A549 (cell line): ENCODE measurements around the gene PAGR1. TPM values are rescaled to one million over a fixed set of nuclear protein-coding genes. Genes with fewer than 3 reads are reported as not detected.
A peak's percentile ranks its signal among the peaks of the same experiment; 100 is the strongest.

Experiments
- ATAC-seq, 2 experiments: fragments of 200-7000 bp in 1 of 2; fragments of >200 bp in 1 of 2; cut with Nextera tagmentation in 1 of 2; cut with Tn5 transposase in 1 of 2; 3 replicates each; pipeline versions ENCODE4 v1.8.0 to v1.9.1; 2018 to 2020; ENCODE audit warnings: mild to moderate bottlenecking in 1 of 2, moderate library complexity in 1 of 2
- CTCF ChIA-PET: fragments of 300-600 bp; sonication (Branson Sonifier 250); formaldehyde crosslinking; extraction: SDS; loops from one replicate; lab custom pipeline; 2021; ENCODE audit warnings: antibody characterized with exemption, inconsistent platforms; lab: Yijun Ruan, JAX
- POLR2A ChIA-PET: fragments of 350-600 bp; formaldehyde crosslinking; extraction: SDS; loops from one replicate; lab custom pipeline; 2021; ENCODE audit warnings: antibody characterized with exemption, inconsistent platforms; lab: Yijun Ruan, JAX
- DNase-seq, 2 experiments: peaks; one replicate each; pipeline versions ENCODE4 v3.0.0 to v3.0.0-alpha.2; 2011 to 2016; ENCODE audit warnings: low read depth in 1 of 2, low spot score in 1 of 2
- FAIRE-seq: peaks from 2 replicates; lab custom pipeline; 2011; peaks lifted over from hg19 to GRCh38; lab: Jason Lieb, UNC
- H3K27ac ChIP-seq, 2 experiments: fragments of >200 bp; sonication (Bioruptor Twin); formaldehyde crosslinking; 3 replicates each; pipeline ENCODE4 v1.5.1; 2016 to 2017
- H3K4me1 ChIP-seq: fragments of >200 bp; sonication (Bioruptor Twin); formaldehyde crosslinking; 3 replicates; pipeline ENCODE4 v1.6.1; 2016
- H3K4me2 ChIP-seq: fragments of >200 bp; sonication (Bioruptor Twin); formaldehyde crosslinking; 3 replicates; pipeline ENCODE4 v1.6.1; 2016
- H3K4me3 ChIP-seq: fragments of >200 bp; sonication (Bioruptor Twin); formaldehyde crosslinking; 3 replicates; pipeline ENCODE4 v1.5.1; 2016
- H3K9me3 ChIP-seq: fragments of >200 bp; sonication (Bioruptor Twin); formaldehyde crosslinking; 3 replicates; pipeline ENCODE4 v1.6.1; 2016
- BHLHE40 ChIP-seq: IDR thresholded peaks from 2 replicates; pipeline ENCODE4 v1.6.1; 2012; ENCODE audit warnings: low read depth, low read length, inconsistent platforms
- CHD2 ChIP-seq: fragments of 150-350 bp; IDR thresholded peaks from 2 replicates; pipeline ENCODE4 v1.6.1; 2014; ENCODE audit warnings: low read length; ENCODE audit not compliant: partially characterized antibody
- E2F6 ChIP-seq: IDR thresholded peaks from 2 replicates; pipeline ENCODE4 v1.6.1; 2012; ENCODE audit warnings: low read depth, borderline replicate concordance
- FOSL2 ChIP-seq, 2 experiments: fragments of 450-650 bp in 1 of 2; fragments of >200 bp in 1 of 2; sonication (Bioruptor Twin) in 1 of 2; formaldehyde crosslinking; IDR thresholded peaks; 2 replicates each; pipeline versions ENCODE4 v1.5.0 to v1.6.1; 2016 to 2020; ENCODE audit warnings: mild to moderate bottlenecking in 1 of 2, moderate library complexity in 1 of 2
- FOXS1 ChIP-seq: fragments of 250-450 bp; sonication (Bioruptor Pico); IDR thresholded peaks from 2 replicates; pipeline ENCODE4 v1.5.0; 2020; ENCODE audit warnings: mild to moderate bottlenecking, moderate library complexity
- HEYL ChIP-seq: fragments of 250-450 bp; sonication (Bioruptor Pico); IDR thresholded peaks from 2 replicates; pipeline ENCODE4 v1.8.0; 2021; ENCODE audit warnings: mild to moderate bottlenecking, moderate library complexity
- HOXA7 ChIP-seq: fragments of 250-450 bp; sonication (Bioruptor Pico); IDR thresholded peaks from 2 replicates; pipeline ENCODE4 v1.5.0; 2020; ENCODE audit warnings: mild to moderate bottlenecking, moderate library complexity
- JUN ChIP-seq, 2 experiments: fragments of >200 bp; sonication (Bioruptor Twin); formaldehyde crosslinking; IDR thresholded peaks; 2 replicates in 1 of 2; 3 replicates in 1 of 2; pipeline ENCODE4 v1.6.1; 2016 to 2017
- MAFK ChIP-seq: fragments of 450-650 bp; IDR thresholded peaks from 2 replicates; pipeline ENCODE4 v1.6.1; 2014; ENCODE audit not compliant: partially characterized antibody
- MYC ChIP-seq: IDR thresholded peaks from 2 replicates; pipeline ENCODE4 v1.6.1; 2012; ENCODE audit warnings: mild to moderate bottlenecking, inconsistent platforms, low read length, improper control_type of control experiment, borderline replicate concordance
- NFE2L2 ChIP-seq: fragments of 150-350 bp; conservative IDR thresholded peaks from 2 replicates; pipeline ENCODE4 v1.6.1; 2014; ENCODE audit warnings: low read length
- NR3C1 ChIP-seq: fragments of >200 bp; sonication (Bioruptor Twin); formaldehyde crosslinking; IDR thresholded peaks from 3 replicates; pipeline ENCODE4 v1.6.1; 2017
- SREBF2 ChIP-seq: fragments of 450-650 bp; IDR thresholded peaks from 2 replicates; pipeline ENCODE4 v1.6.1; 2014; ENCODE audit warnings: mild to moderate bottlenecking, moderate library complexity
- TP53 ChIP-seq: fragments of 250-450 bp; sonication (Bioruptor Pico); IDR thresholded peaks from 2 replicates; pipeline ENCODE4 v1.5.0; 2021; ENCODE audit warnings: mild to moderate bottlenecking, moderate library complexity
- USF2 ChIP-seq: fragments of 450-650 bp; IDR thresholded peaks from 2 replicates; pipeline ENCODE4 v1.6.1; 2014; ENCODE audit warnings: antibody characterized with exemption
- WGBS: methylation state at CpG from one replicate; pipeline ENCODE4 v1.1.6; 2017; ENCODE audit errors: missing lambda C conversion rate; 5-methylcytosine and 5-hydroxymethylcytosine counted together
- polyA plus RNA-seq, 4 experiments: library from polyadenylated mRNA; depleted of rRNA in 3 of 4; stranded (reverse); fragments of >200 nt; fragmentation: RNase III in 1 of 4; extraction: RNeasy Plus Mini Kit Qiagen cat#74134 plus additional on column Dnase treatment in 1 of 4; gene quantifications; 2 replicates in 3 of 4; 3 replicates in 1 of 4; pipeline ENCODE4 v1.2.3, GENCODE V29; 2011 to 2017
- TF ChIP-seq, protein P1 (sequence below): fragments of 150-350 bp; IDR thresholded peaks from 2 replicates; pipeline ENCODE4 v1.6.1; 2014; ENCODE audit warnings: low read depth, mild to moderate bottlenecking, low read length
- TF ChIP-seq, protein P2 (sequence below): fragments of 200-600 bp; sonication (generic); IDR thresholded peaks from 2 replicates; pipeline ENCODE4 v1.6.1; 2016; ENCODE audit warnings: antibody characterized with exemption, mild to moderate bottlenecking, moderate library complexity
- TF ChIP-seq, protein P3 (sequence below): fragments of >200 bp; sonication (Bioruptor Twin); formaldehyde crosslinking; IDR thresholded peaks from 3 replicates; pipeline ENCODE4 v1.5.1; 2016

Gene PAGR1
- polyA plus RNA-seq, 2 of the 4 experiments (the other 2 are of a cell fraction), result 26.7 to 44.5 TPM

DNA sequence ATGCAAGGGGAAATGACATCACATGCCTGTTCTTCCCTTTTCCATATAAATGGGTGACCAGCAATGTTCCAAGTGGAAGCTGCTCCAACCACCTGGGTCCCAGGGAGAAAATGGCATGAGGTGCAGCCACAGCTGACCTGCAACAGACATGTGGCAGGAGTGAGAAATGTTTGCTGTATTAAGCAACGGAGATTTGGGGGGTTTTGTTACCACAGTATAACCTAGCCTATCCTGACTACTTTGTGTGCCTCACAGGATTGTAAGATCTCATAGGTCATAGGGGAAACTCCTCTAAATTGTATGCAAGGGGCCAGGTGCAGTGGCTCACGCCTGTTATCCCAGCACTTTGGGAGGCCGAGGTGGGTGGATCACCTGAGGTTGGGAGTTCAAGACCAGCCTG, 35.0 kb downstream of the PAGR1 start:
- CTCF ChIA-PET, result interaction anchor here (0.6 to 26.2 kb wide), 2 partner anchors 33 to 221 kb away, joined by 4 to 568 read pairs; partner anchors contain the start of genes MAZ, MVP, PAGR1 and PRRT2
- TF ChIP-seq, protein P1, sequence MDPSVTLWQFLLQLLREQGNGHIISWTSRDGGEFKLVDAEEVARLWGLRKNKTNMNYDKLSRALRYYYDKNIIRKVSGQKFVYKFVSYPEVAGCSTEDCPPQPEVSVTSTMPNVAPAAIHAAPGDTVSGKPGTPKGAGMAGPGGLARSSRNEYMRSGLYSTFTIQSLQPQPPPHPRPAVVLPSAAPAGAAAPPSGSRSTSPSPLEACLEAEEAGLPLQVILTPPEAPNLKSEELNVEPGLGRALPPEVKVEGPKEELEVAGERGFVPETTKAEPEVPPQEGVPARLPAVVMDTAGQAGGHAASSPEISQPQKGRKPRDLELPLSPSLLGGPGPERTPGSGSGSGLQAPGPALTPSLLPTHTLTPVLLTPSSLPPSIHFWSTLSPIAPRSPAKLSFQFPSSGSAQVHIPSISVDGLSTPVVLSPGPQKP, result no peak
- TF ChIP-seq CHD2 (no peak), NFE2L2 (no peak), E2F6 (no peak), MAFK (no peak), BHLHE40 (no peak), FOSL2 (IDR thresholded peaks at IDR 0.05) (no peak), FOSL2 (CRISPR knock-in tag; IDR thresholded peaks at IDR 0.05) (no peak), TP53 (CRISPR knock-in tag) (no peak), NR3C1 (no peak), JUN (IDR thresholded peaks at IDR 0.05) (no peak), MYC (no peak), SREBF2 (no peak), USF2 (no peak), HOXA7 (CRISPR knock-in tag) (no peak), HEYL (CRISPR knock-in tag) (no peak), FOXS1 (no peak)
- TF ChIP-seq, protein P2, sequence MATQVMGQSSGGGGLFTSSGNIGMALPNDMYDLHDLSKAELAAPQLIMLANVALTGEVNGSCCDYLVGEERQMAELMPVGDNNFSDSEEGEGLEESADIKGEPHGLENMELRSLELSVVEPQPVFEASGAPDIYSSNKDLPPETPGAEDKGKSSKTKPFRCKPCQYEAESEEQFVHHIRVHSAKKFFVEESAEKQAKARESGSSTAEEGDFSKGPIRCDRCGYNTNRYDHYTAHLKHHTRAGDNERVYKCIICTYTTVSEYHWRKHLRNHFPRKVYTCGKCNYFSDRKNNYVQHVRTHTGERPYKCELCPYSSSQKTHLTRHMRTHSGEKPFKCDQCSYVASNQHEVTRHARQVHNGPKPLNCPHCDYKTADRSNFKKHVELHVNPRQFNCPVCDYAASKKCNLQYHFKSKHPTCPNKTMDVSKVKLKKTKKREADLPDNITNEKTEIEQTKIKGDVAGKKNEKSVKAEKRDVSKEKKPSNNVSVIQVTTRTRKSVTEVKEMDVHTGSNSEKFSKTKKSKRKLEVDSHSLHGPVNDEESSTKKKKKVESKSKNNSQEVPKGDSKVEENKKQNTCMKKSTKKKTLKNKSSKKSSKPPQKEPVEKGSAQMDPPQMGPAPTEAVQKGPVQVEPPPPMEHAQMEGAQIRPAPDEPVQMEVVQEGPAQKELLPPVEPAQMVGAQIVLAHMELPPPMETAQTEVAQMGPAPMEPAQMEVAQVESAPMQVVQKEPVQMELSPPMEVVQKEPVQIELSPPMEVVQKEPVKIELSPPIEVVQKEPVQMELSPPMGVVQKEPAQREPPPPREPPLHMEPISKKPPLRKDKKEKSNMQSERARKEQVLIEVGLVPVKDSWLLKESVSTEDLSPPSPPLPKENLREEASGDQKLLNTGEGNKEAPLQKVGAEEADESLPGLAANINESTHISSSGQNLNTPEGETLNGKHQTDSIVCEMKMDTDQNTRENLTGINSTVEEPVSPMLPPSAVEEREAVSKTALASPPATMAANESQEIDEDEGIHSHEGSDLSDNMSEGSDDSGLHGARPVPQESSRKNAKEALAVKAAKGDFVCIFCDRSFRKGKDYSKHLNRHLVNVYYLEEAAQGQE, result no peak
- TF ChIP-seq, all 56 proteins: peak for 0
- H3K4me2 ChIP-seq, result no peak overlapping the region
- no peak overlapping the region for H3K27ac ChIP-seq
- FAIRE-seq, result no peak
- no peak for DNase-seq
- no peaks in the 10 kb centered on the region for H3K4me1 ChIP-seq
- POLR2A ChIA-PET, result interaction anchor here (1.1 kb wide), 1 partner anchor 43 kb away, joined by 3 read pairs; no protein-coding TSS in a partner anchor
- no peaks in the 10 kb centered on the region for H3K9me3 ChIP-seq
- H3K4me3 ChIP-seq, result no peak overlapping the region
- WGBS, result 83% methylated on average over 3 of the region's 3 CpGs
- ATAC-seq, result no peak

DNA sequence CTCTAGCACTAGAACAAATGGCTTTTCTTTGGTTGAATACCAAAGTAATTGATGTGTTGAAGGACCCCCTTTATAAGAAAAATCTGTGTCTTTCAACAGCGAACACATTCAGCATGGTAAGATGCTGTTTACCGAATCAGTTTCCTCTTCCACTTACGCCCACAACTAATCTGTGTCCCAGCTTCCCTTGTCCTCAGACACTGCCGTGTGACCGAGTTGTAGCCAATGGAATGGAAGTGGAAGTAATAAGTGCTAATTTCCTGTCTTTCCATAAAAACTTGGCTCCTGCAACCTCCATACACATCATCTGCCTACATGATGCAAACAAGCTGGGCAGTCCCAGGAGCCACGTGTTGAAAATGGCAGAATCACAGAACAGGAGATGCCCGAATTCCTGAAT, 36.7 kb downstream of the PAGR1 start:
- POLR2A ChIA-PET, result no interaction called here
- Histone ChIP-seq H3K4me2 (no peak overlapping the region), H3K27ac (no peak overlapping the region)

More for the DNA sequence above, 36.7 kb downstream of the PAGR1 start:
- H3K9me3 ChIP-seq, result no peaks in the 10 kb centered on the region
- H3K4me3 ChIP-seq, result no peak overlapping the region
- H3K4me1 ChIP-seq, result no peaks in the 10 kb centered on the region
- CTCF ChIA-PET, result interaction anchor here (0.7 to 26.2 kb wide), 7 partner anchors 10 to 179 kb away, joined by 3 to 568 read pairs (median 5); partner anchors contain the start of genes CDIPT, MAZ, MVP and PAGR1
- ATAC-seq (no peak), DNase-seq (no peak), FAIRE-seq (no peak)
- no peak for TF ChIP-seq HOXA7 (CRISPR knock-in tag)
- TF ChIP-seq USF2, result 0 out of 2 replicates have a peak, but pooled peaks have one; percentile 8
- TF ChIP-seq, protein P3, sequence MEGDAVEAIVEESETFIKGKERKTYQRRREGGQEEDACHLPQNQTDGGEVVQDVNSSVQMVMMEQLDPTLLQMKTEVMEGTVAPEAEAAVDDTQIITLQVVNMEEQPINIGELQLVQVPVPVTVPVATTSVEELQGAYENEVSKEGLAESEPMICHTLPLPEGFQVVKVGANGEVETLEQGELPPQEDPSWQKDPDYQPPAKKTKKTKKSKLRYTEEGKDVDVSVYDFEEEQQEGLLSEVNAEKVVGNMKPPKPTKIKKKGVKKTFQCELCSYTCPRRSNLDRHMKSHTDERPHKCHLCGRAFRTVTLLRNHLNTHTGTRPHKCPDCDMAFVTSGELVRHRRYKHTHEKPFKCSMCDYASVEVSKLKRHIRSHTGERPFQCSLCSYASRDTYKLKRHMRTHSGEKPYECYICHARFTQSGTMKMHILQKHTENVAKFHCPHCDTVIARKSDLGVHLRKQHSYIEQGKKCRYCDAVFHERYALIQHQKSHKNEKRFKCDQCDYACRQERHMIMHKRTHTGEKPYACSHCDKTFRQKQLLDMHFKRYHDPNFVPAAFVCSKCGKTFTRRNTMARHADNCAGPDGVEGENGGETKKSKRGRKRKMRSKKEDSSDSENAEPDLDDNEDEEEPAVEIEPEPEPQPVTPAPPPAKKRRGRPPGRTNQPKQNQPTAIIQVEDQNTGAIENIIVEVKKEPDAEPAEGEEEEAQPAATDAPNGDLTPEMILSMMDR, result no peak
- 92% methylated on average over 7 of the region's 7 CpGs for WGBS
